ENCODE data around the gene USP38.
"Not testable (repeated sequence)": the region's sequence is repeated elsewhere in the genome, so short reads cannot be mapped to it uniquely, and the experiment has no call there.

USP38 gene, protein sequence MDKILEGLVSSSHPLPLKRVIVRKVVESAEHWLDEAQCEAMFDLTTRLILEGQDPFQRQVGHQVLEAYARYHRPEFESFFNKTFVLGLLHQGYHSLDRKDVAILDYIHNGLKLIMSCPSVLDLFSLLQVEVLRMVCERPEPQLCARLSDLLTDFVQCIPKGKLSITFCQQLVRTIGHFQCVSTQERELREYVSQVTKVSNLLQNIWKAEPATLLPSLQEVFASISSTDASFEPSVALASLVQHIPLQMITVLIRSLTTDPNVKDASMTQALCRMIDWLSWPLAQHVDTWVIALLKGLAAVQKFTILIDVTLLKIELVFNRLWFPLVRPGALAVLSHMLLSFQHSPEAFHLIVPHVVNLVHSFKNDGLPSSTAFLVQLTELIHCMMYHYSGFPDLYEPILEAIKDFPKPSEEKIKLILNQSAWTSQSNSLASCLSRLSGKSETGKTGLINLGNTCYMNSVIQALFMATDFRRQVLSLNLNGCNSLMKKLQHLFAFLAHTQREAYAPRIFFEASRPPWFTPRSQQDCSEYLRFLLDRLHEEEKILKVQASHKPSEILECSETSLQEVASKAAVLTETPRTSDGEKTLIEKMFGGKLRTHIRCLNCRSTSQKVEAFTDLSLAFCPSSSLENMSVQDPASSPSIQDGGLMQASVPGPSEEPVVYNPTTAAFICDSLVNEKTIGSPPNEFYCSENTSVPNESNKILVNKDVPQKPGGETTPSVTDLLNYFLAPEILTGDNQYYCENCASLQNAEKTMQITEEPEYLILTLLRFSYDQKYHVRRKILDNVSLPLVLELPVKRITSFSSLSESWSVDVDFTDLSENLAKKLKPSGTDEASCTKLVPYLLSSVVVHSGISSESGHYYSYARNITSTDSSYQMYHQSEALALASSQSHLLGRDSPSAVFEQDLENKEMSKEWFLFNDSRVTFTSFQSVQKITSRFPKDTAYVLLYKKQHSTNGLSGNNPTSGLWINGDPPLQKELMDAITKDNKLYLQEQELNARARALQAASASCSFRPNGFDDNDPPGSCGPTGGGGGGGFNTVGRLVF

DNA sequence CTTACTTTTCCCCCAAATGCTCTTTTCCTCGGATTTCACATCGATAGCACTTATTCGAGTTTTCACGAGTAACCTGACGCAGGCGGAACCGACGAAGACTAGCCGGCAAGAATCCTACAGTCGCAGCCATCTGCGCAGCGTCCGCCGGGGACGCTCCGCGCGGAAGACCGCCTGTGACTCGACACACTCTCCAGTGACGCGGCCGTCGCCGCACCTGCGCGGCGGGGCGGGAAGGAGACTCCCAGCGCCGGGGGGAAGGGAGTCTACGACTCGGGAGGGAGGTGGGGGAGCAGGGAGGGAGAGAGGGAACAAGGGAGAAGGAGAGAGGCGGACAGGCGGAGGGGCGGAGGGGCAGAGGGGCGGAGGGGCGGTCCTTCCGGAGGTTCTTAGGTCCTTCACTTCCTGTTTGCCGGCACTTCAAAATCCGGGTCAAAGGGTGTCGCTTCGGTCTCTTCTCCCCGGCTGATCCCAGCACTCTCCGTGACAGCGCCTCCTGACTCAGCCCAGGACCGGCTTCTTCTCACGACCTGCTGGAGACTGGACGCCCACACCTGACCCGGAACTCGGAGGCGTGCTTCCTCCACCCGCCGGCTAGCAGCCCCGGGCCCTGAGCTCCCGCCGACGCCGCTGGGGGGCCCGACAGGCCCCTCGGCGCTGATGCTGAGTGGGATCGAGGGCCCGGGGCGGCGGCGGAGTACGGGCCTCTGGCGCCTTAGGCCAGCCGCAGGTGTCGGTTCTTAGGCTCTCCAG lies at the start of gene USP38:
Gene USP38, plus strand, starts transcription at position 415 of the 750 bp plus-strand sequence. CDS start 534 bp downstream, outside the sequence.
- peak; percentile 86 for DNase-seq

DNA sequence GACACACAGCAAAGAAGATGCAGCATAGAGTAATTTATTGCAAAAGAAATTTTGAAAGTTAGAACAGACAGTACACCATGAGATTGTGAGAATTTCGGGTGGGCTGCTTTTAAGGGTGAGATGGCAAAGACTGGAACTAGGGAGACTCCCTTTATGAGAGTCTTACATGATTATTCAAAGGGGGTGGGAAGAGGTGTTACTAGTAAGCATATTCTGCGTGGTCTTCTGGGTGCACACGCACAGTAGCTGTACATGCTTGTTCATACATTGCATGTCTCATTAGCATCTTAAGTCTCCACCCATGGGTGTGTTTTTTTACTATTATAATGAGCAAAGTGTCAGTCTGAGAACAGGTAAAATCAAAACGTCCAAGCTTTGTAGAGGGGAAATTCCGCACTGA lies 49.4 kb upstream of the USP38 start:
- DNase-seq = no peak

DNA sequence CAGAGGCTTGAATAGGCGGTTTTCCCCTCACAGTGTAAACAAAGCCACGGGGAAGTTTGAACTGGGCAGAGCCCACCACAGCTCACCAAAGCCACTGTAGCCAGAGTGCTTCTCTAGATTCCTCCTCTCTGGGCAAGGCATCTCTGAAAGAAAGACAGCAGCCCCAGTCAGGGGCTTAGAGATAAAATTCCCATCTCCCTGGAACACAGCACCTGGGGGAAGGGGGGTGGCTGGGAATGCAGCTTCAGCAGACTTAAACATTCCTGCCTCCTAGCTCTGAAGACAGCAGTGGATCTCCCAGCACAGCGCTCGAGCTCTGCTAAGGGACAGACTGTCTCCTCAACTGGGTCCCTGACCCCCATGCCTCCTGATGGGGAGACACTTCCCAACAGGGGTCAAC lies 44.0 kb upstream of the USP38 start:
- DNase-seq = no peak

DNA sequence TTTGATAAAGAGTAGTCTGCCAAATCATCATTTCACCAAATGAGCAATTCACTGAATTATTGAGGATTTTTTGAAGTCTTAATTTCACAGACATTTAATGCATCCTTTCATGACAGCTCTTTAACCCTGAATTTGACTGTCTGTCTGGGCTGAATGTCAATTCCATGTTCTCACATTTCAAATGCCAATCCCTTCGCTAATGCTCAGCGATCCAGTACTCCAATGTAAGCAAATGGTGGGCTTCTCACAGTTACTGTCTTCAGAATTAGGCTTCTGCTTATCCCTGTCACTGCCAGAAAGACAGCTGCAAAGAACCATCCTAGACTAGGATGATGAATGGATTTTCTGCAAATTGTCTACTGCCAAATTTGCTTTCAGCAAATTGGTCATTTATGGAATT lies 36.2 kb upstream of the USP38 start:
- DNase-seq = no peak

DNA sequence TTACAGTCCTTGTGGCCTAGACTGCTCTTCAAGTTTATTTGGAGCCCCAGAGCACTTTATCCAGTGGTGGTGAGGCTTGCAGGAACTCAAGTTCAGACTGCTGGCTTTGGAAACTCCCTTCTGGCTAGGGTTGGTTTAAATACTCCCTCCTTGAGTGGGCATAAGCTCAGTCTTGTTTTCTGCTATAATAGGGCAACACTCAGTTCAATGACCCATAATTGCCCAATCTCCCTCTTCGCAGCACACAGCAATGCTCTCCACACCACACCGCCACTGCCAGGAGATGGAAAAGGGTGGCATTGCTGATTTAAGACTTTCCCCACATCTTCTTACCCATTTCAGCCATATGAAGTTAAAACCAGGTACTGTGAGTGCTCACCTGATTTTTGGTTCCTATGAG lies 27.9 kb upstream of the USP38 start:
- no peak for DNase-seq

DNA sequence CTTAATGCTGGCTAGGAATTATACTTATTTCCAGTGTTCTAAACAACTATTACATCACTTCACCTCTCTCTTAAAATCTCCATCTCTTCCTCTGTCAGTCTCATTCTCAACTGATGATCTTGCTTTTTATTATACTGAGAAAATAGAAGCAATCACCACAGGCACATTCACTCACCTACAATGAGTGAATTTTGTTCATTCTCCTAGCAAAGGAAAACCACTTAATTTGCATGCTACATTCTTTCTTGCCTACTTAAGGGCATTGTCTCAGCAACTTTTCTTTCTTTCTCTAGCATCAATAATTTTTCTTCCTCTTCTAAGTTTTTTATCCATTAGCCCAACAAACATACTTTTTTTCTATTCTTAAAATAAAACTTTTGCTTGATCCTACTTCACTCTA lies 21.1 kb upstream of the USP38 start:
- no peak for DNase-seq

DNA sequence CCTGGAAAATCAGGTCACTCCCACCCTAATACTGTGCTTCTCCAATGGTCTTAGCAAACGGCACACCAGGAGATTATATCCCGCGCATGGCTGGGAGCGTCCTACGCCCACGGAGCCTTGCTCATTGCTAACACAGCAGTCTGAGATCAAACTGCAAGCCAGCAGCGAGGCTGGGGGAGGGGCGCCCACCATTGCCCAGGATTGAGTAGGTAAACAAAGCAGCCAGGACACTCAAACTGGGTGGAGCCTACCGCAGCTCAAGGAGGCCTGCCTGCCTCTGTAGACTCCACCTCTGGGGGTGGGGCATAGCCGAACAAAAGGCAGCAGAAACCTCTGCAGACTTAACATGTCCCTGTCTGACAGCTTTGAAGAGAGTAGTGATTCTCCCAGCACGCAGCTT lies 18.0 kb upstream of the USP38 start:
- not testable (repeated sequence) for DNase-seq

DNA sequence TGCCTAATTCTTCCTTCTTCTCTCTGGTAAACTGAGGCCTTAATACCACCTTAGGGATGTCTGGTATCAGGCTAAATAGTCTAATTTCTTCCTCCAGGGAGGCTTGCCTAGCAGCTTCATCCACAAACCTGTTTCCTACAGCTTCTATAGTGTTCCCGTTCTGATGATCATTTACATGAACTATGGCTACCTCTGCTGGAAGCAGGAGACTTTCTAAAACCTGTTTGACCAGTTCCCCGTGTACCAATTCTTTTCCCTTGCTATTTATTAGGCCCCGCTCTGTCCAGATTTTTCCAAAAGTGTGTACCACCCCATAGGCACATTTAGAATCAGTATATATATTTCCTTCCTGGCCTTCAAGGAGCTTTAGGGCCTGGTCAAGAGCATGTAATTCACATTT lies 5.8 kb upstream of the USP38 start:
- no peak for DNase-seq

DNA sequence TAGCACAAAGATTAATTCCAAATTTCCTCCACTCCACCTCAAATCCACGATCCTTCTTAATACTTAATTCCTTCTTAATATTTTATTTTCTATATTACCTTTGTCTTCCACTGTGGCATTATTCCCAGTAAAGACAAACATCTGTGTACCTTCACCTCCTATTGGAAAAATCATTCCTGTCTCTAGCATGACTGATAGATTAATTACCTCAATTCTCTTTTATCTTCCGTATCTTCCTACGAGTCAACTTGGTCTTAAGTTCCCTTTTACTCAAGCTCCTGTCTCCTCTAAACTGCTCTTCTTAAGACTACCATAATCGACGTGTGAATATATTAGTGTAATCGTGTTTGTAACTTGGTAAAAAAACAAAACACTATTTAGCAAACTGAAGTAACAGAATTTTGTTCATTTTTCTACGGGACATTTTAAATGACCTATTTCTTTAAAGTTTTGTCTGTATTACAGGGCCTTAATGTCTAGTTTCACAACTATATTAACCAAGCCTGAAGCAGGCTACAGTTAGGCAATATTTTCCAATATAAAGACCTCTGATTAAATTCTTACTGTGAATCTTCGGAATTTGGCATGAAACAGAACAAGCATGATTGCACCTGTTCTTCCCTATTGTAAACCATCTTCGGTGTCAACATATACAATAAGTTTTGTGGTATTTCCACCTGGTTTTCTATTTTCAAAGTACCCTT lies 1.1 kb upstream of the USP38 start:
- DNase-seq = no peak

DNA sequence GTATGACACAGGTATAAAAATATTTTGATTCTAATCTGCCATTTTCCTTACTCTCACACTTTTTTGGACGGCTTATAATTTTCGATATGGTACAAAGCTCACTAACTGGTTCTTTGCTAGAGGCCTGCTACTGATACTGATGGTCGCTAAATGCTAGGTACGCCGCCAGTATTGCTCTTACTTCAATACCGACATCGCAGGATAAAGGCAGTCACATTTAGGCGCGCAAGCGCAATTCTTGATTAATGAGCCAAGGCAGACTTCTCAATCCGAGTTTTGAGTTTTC lies 557 bp upstream of the USP38 start:
- no peak for DNase-seq

DNA sequence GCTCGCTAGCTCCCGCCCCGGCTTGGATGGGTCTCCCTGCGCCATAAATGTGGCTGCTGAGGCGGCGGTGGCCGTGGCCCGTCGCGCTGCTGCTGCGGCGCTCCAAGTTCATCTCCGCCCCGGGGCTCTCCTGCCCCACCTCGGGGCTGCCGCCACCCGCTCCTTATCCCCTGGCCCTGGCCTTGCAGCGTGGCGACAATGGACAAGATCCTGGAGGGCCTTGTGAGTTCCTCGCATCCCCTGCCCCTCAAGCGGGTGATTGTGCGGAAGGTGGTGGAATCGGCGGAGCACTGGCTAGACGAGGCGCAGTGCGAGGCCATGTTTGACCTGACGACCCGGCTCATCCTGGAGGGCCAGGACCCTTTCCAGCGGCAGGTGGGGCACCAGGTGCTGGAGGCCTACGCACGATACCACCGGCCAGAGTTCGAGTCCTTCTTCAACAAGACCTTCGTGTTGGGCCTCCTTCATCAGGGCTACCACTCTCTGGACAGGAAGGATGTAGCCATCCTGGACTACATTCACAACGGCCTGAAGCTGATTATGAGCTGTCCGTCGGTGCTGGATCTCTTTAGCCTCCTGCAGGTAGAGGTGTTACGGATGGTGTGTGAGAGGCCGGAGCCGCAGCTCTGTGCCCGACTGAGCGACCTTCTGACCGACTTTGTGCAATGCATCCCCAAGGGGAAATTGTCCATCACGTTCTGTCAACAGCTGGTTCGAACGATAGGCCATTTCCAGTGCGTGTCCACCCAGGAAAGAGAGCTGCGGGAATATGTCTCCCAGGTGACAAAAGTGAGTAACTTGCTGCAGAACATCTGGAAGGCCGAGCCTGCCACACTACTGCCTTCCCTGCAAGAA lies 763 bp downstream of the USP38 start:
- no peak for DNase-seq

DNA sequence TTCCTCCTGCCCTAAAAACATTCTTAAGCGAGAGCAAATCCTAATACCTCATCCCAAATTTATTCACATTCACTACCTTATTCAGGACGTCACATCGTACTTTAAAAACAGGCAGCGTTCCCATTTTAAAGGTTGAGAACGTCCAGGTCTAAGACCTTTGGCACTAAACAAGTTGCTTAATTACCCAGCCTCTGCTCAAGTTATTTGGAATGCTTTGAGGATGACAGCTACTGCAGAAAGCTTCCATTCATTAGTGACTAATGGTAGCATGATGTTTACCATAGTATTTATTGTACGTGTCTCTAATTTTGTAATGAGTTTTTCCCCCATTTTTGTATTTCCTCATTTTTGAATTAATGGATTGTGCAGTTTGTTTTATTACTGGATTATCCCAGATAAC lies 1.5 kb downstream of the USP38 start:
- DNase-seq = no peak

DNA sequence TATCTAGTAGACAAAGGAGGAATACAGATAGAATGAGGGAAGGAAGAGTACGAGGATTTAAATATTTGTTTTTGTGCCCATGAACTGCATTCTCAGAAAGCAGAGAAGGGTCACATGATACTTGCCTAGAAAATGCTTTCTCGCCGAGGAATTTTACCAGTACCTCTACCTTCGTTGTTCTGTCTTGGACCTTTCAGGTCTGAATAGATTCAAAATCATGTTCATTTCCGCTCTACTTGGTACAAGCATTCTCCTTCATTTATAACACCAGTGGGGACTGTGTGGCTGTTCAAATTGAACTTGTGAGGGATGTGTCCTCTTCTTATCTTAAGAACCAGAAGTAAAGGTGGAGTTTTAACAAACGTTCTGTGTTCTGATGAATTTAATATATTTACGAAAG lies 1.9 kb downstream of the USP38 start:
- DNase-seq = no peak

DNA sequence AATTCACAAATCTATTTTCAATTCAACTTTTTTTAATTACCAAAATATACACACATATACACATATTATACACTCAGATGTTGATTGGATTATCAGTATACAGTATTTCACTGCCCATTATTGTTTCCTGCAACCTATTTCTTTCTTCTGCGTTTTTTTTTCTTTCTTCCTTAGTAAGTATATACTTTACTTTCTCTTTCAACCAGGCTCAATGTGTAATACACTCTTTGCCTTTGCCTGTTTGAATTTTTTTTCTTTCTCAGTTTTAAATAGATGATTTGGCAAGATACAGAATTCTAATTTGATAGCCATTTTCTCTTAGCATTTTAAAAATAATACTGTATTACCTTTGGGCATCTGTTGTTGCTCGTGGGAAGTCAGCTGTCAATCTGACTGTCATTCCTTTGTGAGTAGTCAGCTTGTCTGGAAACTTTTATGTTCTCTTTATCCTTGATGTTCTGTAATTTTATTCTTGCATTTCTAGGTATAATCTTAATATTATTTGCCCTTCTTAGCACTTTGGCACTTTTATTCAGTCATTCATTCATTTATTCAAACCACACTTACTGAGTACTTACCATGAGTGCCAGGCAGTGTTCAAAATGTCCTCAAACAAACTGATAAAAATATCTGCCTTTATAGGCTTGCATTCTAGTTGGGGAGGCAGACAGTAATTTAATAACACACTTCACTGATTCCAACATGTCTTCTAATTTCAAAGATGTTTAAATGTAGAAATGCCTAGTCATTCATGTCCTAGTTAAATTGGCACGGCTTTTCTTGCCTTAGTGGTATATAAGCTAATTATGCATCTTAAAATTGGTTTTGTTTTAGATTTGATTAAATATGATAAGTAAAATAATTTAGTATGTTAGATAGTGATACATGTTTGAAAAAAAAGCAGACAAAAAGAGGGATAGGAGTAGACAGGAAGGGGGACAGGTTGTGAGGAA lies 3.7 kb downstream of the USP38 start:
- no peak for DNase-seq

DNA sequence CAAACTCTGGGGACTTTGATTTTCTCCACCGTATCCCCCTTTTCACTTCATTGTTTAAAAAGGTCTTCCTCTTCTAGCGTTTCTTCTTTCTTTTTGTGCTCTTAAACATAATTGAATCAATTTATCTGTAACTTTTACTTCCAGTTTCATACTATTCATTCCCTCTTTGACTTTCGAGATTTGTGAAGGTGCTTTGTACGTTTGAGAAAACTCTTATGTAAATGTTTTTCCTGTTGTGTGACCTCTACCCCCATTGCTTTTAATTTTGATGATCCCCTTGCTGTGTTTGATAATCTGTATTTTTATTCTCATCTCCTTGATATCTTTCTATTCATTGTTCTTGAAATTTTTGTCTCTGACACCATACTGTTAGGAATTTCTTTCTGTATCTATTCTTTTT lies 4.8 kb downstream of the USP38 start:
- no peak for DNase-seq

DNA sequence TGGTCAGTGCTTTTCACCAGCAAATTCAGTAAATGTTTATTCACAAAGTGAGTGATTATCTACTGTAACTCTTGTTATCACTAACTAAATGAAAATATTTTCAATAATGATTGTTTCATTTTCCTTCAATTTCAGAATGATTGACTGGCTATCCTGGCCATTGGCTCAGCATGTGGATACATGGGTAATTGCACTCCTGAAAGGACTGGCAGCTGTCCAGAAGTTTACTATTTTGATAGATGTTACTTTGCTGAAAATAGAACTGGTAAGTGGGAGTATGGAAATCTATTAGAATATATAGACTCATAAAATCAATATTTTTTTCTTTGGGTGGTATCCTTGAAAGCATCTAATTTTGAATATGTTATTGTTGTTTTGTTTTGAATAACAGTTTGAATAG lies 10.9 kb downstream of the USP38 start:
- DNase-seq = no peak

DNA sequence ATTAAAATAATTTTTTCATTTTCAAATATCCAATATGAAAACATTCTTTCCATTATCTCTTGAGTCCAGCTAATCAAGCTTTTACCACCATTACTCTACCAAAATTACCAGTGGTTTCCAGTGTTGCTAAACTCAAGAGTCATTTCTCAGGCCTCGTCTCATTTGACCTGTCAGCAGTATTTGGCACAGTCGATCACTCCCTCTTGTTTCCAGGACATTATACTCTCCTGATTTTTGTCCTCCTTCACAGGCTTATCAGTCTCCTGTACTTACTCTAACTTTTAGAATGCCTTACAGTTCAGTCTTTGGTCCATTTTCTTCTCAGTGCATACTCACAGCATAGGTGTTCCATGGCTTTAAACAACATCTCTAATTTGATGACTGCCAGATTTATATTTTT lies 11.6 kb downstream of the USP38 start:
- DNase-seq = no peak

DNA sequence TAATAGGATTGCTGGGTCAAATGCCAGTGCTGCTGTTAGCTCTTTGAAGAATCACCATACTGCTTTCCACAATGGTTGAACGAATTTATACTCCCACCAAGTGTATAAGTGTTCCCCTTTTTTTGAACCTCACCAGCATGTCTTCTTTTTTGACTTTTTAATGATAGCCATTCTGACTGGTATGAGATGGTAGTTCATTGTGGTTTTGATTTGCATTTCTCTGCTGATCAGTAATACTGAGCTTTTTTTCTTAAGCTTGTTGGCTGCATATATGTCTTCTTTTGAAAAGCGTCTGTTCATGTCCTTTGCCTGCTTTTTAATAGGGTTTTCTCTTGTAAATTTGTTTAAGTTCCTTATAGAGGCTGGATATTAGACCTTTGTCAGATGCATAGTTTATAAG lies 14.8 kb downstream of the USP38 start:
- no peak for DNase-seq

DNA sequence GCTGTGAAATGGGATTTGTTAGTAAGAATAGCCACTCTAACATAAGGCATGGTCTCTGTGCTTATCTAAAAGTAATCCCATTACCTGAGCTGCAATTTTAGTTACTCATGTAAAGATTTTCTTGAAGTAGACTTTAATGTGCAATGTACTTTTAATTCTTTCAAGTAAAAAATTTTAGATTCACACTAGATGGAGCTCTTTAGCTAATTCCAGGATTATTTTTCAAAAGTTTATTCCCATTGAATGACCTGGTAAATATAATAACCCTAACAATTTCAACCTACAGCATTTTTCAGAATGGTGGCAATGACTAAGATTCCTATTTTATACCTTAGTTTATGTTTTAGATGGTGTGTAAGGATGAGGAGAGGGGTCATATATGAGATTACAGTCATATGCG lies 18.1 kb downstream of the USP38 start:
- DNase-seq = no peak

DNA sequence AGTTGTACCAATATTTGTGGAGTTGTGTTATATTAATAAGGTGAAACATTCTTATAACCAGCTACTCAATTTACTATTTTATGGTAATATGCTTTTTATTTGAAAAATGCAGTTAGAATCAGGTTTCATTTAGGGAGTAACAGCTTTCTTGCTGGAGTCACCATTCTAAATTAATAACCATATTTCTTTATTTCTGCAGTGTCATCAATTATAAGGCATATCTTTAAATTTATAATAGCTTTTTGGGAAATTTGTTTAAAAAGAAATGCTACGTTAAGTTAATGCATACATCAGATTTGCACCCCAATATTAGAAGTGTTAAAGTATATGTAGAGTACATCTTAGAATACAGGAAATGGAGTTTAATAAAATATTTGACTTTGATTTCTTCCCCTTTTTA lies 18.9 kb downstream of the USP38 start:
- DNase-seq = no peak

DNA sequence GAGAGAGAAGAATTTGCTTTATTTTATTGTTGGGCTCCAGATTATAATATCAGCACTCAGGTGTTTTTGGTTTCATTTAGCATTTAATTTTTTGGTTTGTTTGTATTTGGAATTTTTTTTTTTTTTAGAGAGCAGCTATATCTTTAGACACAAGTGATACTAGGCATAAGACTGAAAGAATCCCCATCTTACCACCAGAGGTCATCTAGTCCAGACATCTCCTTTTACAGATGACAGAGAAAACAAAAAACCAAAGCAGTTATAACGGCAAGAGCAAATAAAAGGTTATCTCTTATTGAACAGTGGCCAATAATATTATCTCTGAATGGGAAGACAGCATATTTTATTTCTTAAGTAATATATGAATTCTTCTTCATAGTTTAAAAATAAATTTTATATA lies 22.8 kb downstream of the USP38 start:
- DNase-seq = no peak

Measured in activated T-cell treated with anti-CD3 and anti-CD28 coated beads, Interleukin-2, amount 50 U/mL, for 1 hour (primary cell).